ENCODE data around the gene EEA1. TPM values are rescaled to one million over a fixed set of nuclear protein-coding genes. Genes with fewer than 3 reads are reported as not detected.

EEA1 gene
- total and polyA plus RNA-seq, 2 of the 8 experiments (the other 6 are each of a cell fraction or from before 2014, with no cell fraction given) = 1.0 to 18.8 TPM

GRCh38 chr12:92911339-92911738 is 17.8 kb downstream of the EEA1 start (continued):
- TF ChIP-seq RBBP5 (IDR thresholded peaks at IDR 0.05; ENCODE audit: borderline replicate concordance, low read depth, low read length) = no peak
- TF ChIP-seq SRF (IDR thresholded peaks at IDR 0.05; ENCODE audit: low read depth, low read length) = no peak
- no peak for TF ChIP-seq SIX5 (IDR thresholded peaks at IDR 0.05; ENCODE audit: low read depth, low read length)
- no peak for TF ChIP-seq TBP (IDR thresholded peaks at IDR 0.05; ENCODE audit: low read depth, low read length)
- no peak for TF ChIP-seq NANOG (IDR thresholded peaks at IDR 0.05; ENCODE audit: insufficient read depth, low read depth, low read length, poor library complexity, severe bottlenecking)
- TF ChIP-seq EGR1 (IDR thresholded peaks at IDR 0.05; ENCODE audit: borderline replicate concordance, low read depth, low read length) = no peak
- TF ChIP-seq CREB1 (IDR thresholded peaks at IDR 0.05) = no peak

Data from H1 (cell line).